Gastrocnemius medialis (tissue), 4 donors: Measurements from ENCODE around the gene ENDOV.

Experiments
- POLR2A ChIP-seq, 2 donors: fragments of 450-650 bp; IDR thresholded peaks; one replicate each; pipeline ENCODE4 v1.6.1; 2017; ENCODE audit warnings: antibody characterized with exemption in 2 of 2, mild to moderate bottlenecking in 2 of 2, moderate library complexity in 2 of 2
- TF ChIP-seq, protein P1 (sequence below), 5 experiments: fragments of 450-650 bp in 3 of 5; fragments of 200-600 bp in 2 of 5; sonication (generic) in 2 of 5; IDR thresholded peaks in 4 of 5; conservative IDR thresholded peaks in 1 of 5; 1 replicate in 4 of 5; 2 replicates in 1 of 5; pipeline ENCODE4 v1.5.1; 2016 to 2019; ENCODE audit warnings: antibody characterized with exemption in 5 of 5, mild to moderate bottlenecking in 3 of 5, moderate library complexity in 3 of 5

DNA sequence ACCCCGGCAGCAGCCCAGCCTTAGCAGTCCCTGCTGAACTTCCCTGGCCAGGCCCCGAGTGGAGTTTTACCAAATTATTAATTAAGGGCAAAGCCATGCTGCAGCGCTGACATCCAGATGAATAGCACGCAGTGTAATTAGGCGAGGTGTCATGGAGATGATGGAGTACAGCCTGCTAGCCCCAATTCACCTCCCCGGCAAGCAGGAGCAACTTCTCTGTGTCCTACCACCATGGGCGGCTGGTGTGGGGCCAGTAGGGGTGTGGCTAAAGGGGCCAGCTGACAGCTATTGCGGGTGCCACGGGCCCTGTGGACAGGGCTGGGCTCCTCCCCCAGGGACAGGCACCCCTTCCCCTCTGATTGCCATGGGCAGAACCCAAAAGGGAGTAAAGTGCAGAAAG is 24.5 kb downstream of the ENDOV start:
- TF ChIP-seq, protein P1, sequence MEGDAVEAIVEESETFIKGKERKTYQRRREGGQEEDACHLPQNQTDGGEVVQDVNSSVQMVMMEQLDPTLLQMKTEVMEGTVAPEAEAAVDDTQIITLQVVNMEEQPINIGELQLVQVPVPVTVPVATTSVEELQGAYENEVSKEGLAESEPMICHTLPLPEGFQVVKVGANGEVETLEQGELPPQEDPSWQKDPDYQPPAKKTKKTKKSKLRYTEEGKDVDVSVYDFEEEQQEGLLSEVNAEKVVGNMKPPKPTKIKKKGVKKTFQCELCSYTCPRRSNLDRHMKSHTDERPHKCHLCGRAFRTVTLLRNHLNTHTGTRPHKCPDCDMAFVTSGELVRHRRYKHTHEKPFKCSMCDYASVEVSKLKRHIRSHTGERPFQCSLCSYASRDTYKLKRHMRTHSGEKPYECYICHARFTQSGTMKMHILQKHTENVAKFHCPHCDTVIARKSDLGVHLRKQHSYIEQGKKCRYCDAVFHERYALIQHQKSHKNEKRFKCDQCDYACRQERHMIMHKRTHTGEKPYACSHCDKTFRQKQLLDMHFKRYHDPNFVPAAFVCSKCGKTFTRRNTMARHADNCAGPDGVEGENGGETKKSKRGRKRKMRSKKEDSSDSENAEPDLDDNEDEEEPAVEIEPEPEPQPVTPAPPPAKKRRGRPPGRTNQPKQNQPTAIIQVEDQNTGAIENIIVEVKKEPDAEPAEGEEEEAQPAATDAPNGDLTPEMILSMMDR (IDR thresholded peaks at IDR 0.05 in 4 of 5, conservative IDR thresholded peaks at IDR 0.05 in 1 of 5), result no peak
- TF ChIP-seq POLR2A (IDR thresholded peaks at IDR 0.05), result no peak
